NCI-H2227 (cell line): ENCODE results near the gene SLC25A2.
"Not testable (repeated sequence)": the region's sequence is repeated elsewhere in the genome, so short reads cannot be mapped to it uniquely, and the experiment has no call there.

Source experiments
- DNase-seq: peaks from one replicate; lab custom pipeline; 2025; ENCODE audit not compliant: unreplicated experiment; lab: John Stamatoyannopoulos, UW

The SLC25A2 gene

DNA sequence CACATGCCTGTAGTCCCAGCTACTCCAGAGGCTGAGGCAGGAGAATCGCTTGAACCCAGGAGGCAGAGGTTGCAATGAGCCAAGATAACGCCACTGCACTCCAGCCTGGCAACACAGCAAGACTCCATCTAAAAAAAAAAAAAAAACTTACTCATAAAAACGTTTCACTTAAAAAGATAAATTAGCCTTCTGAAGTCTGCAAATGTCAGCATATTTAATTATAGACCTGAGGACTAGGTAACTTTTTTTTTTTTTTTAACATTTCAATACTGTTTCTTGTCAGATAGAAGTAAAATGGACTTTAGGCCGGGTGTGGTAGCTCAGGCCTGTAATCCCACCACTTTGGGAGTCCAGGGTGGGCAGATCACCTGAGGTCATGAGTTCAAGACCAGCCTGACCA is 13.1 kb upstream of the SLC25A2 start:
- not testable (repeated sequence) for DNase-seq

DNA sequence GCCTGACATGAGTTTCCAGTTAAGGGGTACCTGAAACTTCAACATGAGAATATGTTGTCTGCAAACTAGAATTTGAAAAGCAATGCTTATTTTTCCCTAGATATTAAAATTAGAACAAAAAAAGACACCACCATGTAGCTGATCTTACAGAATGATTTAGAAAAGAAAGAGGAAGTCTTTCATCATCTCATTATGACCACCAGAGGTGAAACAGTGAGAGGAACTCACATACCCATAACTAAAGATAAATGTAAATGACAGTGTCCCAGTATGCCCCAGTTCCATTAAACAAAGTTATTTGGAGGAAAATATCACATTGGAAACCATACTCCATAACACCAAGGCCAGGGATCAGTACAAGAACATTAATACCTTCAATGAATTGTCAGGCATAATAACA is 9.9 kb upstream of the SLC25A2 start:
- no peak for DNase-seq

GRCh38 chr5:141306630-141307029 is 2.8 kb upstream of the SLC25A2 start:
- no peak for DNase-seq

GRCh38 chr5:141298376-141298775 is 5.5 kb downstream of the SLC25A2 start:
- no peak for DNase-seq

DNA sequence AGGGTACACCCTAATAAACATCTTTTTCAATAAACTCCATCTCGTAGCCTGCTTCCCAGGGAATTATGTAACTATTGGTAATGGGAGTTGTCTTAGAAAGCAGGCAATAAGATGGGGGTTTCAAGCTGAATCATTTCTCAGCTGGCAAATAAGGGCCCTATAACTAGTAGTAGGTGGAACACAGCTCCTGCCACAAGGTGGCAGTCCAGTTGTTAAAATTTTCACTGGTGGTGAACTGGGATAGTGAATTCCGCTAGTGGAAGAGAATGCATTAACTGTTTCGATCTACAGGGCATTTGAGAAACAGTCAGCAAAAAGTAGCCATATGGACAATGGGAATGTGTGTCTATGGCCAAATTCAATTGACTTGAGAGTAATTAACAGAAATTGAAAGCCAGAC is 30.9 kb downstream of the SLC25A2 start:
- DNase-seq: no peak

DNA sequence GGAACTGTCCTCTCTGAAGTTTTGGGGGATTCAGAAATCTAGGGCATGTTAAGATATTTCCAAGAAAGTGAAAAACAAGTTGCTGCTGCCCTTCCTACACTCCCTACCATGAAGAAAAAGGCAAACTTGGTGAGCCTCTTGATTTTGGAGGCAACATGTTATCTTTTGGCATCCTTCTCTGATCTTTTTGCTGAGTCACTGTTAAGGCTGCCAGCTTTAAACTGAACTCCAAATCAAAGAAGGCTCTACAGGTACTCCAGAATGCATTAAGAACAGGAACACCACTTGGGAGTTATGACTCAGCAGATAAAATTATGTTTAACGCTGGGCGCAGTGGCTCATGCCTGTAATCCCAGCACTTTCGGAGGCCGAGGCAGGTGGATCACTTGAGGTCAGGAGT is 34.7 kb downstream of the SLC25A2 start:
- no peak for DNase-seq

- DNase-seq: no peak
Observed at GRCh38 chr5:141261238-141261546, 42.7 kb downstream of the SLC25A2 start.

GRCh38 chr5:141260458-141261237 is 43.2 kb downstream of the SLC25A2 start:
- DNase-seq: no peak

DNA sequence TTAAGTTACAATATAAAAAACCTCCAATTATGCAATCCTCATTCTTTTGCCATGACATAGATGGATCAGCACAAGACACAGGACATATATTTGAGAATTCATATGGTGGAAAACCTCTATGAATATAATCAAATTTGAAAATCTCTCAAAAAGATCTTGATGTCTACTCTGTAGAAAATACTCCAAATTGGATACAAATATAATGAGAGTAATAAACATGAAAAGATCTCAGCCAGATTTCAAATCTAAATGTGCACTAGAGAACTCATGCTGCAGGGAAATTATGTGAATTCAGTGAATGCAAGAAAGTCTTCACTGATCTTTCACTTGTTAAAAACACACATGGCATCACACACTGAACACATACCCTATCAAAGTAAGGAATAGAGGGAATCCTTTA is 44.9 kb downstream of the SLC25A2 start:
- DNase-seq: no peak

DNA sequence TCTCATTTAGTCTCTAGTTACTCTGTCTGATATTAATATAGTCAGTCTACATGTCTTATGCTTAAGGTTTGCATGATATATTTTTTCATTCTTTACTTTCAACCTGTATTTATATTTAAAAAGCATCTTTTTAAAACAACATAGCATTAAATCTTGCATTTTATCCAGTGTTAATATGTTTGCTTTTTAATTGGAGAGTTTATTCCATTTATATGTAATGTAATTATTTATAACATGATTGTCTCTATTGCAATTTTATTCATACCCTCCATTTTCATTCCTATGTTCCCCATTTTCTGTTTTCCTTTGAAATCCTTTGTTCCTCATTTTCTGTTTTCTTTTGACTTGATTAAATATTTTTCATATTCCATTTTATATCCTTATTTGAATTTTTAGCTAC is 45.4 kb downstream of the SLC25A2 start:
- DNase-seq: no peak
